Panc1 (cell line): ENCODE results near the gene ATP7B.

Experiments
- CTCF ChIP-seq: fragments of 450-650 bp; IDR thresholded peaks from 2 replicates; pipeline ENCODE4 v1.5.1; 2017; ENCODE audit warnings: mild to moderate bottlenecking
- SIN3A ChIP-seq: IDR thresholded peaks from 2 replicates; pipeline ENCODE4 v1.6.1; 2012; ENCODE audit warnings: low read depth, mild to moderate bottlenecking, low read length, moderate library complexity, borderline replicate concordance; ENCODE audit not compliant: insufficient read depth

DNA sequence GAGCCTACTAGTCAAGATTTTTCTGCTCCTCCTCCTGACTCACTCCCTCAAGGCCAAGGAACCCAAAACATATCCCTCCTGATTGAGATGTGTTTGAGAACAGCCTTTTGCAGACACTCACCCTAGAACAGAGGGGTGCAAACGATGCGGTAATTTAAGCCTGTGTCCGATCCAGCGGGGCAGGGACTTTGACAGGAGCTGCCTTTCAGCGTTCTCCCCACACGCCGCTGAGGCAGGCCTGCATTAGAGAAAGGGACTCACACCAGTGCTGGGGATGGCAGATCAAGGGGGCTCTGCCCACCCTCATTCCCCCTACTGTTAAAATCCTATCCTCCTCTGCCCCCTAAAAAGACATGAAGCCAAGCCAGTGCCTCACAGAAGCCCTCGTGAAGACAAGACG lies 79.0 kb downstream of the ATP7B start:
- TF ChIP-seq CTCF (no peak), SIN3A (no peak)
